ENCODE data around the gene ENPP3.

The ENPP3 gene

DNA sequence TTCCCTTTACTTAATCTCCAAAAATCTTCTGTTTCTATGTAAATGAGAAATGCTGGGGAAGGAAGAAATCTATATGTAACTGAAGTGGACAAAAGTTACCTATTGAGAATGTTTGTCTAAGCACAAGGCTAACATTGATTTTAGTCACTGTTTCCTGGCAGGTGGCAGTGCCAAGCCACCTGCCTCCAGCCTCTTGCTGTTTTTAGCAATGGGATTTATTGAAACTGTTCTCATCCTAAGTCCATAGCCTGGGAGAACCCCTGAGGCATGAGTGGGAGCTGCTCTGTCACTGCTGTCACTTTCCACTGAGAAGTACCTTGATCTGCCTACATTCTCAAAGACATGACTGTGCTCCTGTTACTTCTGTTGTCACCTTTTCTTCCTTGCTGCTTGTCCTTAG lies 14.7 kb downstream of the ENPP3 start:
- H3K9me3 ChIP-seq (ENCODE audit: low read length) = no peaks in the 10 kb centered on the region
- H3K27me3 ChIP-seq (ENCODE audit: insufficient read depth, low read length) = no peaks in the 10 kb centered on the region
- H3K4me1 ChIP-seq (ENCODE audit: insufficient read depth, low read length) = no peaks in the 10 kb centered on the region
- no peak overlapping the region for H3K4me3 ChIP-seq (ENCODE audit: low read length)
- H3K36me3 ChIP-seq (ENCODE audit: insufficient read depth, low read length) = no peaks in the 10 kb centered on the region
- H2AFZ ChIP-seq (ENCODE audit: low read depth, low read length) = no peak overlapping the region

DNA sequence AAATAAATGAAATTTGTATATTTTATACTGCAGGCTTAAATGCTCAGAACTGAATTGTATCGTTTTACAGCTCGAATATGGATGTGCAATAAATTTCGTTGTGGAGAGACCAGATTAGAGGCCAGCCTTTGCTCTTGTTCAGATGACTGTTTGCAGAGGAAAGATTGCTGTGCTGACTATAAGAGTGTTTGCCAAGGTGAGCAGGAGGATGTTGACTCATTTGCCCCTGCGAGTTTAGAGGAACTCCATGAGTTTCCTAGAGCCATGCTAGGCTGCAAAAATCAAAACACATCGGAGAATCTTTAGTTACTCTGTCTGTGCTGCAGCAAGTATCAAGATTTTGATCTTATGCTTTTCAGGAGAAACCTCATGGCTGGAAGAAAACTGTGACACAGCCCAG lies 15.4 kb downstream of the ENPP3 start:
- no peak overlapping the region for H3K4me3 ChIP-seq (ENCODE audit: low read length)
- H2AFZ ChIP-seq (ENCODE audit: low read depth, low read length) = no peak overlapping the region
- no peaks in the 10 kb centered on the region for H3K27me3 ChIP-seq (ENCODE audit: insufficient read depth, low read length)
- H3K9me3 ChIP-seq (ENCODE audit: low read length) = no peaks in the 10 kb centered on the region
- no peaks in the 10 kb centered on the region for H3K36me3 ChIP-seq (ENCODE audit: insufficient read depth, low read length)
- no peaks in the 10 kb centered on the region for H3K4me1 ChIP-seq (ENCODE audit: insufficient read depth, low read length)

DNA sequence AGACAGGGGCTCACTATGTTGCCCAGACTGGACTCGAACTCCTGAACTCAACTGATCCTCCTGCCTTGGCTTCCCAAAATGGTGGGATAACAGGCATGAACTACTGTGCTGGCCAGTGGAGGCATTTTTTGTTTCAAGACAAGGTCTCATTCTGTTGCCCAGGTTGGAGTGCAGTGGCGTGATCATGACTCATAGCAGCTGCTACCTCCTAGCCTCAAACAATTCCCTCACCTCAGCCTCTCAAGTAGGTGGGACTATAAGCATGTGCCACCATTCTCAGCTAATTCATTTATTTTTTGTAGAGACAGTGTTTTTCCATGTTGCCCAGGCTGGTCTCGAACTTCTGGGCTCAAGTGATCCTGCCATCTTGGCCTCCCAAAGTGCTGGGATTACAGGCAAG lies 17.2 kb downstream of the ENPP3 start:
- no peaks in the 10 kb centered on the region for H3K4me1 ChIP-seq (ENCODE audit: insufficient read depth, low read length)

DNA sequence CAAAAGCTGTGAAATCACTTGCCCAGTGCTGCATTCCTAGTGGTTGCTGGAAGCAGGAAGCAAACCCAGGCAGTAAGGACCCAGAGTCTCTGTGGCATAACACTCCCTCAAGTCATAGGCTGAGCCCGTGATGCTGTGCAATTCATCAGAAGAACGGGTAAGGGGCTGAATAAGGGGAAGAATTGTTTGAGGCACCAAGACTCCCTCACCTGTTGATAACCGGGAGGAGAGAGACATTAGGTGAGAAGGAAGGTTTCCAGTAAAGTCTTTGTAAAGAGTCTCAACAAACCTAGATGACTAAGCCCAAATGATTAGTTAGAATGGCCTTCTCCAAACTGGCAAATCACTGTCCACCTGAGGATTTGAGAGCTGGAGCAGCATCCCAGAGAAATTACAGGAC lies 18.3 kb downstream of the ENPP3 start:
- Histone ChIP-seq H3K27me3 (ENCODE audit: insufficient read depth, low read length) (no peaks in the 10 kb centered on the region), H3K4me1 (ENCODE audit: insufficient read depth, low read length) (no peaks in the 10 kb centered on the region), H3K36me3 (ENCODE audit: insufficient read depth, low read length) (no peaks in the 10 kb centered on the region), H3K9me3 (ENCODE audit: low read length) (no peaks in the 10 kb centered on the region), H2AFZ (ENCODE audit: low read depth, low read length) (no peak overlapping the region), H3K4me3 (ENCODE audit: low read length) (no peak overlapping the region)

More for the DNA sequence above, 17.2 kb downstream of the ENPP3 start:
- no peak overlapping the region for H3K4me3 ChIP-seq (ENCODE audit: low read length)
- no peak overlapping the region for H2AFZ ChIP-seq (ENCODE audit: low read depth, low read length)
- no peaks in the 10 kb centered on the region for H3K36me3 ChIP-seq (ENCODE audit: insufficient read depth, low read length)
- no peaks in the 10 kb centered on the region for H3K9me3 ChIP-seq (ENCODE audit: low read length)
- no peaks in the 10 kb centered on the region for H3K27me3 ChIP-seq (ENCODE audit: insufficient read depth, low read length)

DNA sequence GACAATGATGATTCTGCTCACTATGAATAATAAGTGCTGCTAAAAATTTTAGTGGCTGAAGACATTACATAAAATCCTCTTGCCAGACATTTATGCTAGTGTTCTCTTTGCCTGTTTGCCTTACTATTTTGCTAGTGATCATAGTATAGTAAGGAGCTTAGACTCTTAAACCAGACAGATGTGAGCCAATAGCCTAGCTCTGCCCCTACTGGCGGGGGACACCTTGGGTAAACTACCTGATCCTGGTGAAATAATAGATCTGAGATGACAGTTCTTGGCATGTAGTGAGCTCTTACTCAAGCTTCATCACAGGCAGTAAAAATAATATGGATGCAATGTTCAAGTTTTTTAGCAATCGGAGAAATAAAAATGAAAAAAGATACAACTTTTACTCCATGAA lies 18.8 kb downstream of the ENPP3 start:
- Histone ChIP-seq H3K4me1 (ENCODE audit: insufficient read depth, low read length) (no peaks in the 10 kb centered on the region), H3K27me3 (ENCODE audit: insufficient read depth, low read length) (no peaks in the 10 kb centered on the region), H3K9me3 (ENCODE audit: low read length) (no peaks in the 10 kb centered on the region), H2AFZ (ENCODE audit: low read depth, low read length) (no peak overlapping the region), H3K4me3 (ENCODE audit: low read length) (no peak overlapping the region), H3K36me3 (ENCODE audit: insufficient read depth, low read length) (no peaks in the 10 kb centered on the region)

DNA sequence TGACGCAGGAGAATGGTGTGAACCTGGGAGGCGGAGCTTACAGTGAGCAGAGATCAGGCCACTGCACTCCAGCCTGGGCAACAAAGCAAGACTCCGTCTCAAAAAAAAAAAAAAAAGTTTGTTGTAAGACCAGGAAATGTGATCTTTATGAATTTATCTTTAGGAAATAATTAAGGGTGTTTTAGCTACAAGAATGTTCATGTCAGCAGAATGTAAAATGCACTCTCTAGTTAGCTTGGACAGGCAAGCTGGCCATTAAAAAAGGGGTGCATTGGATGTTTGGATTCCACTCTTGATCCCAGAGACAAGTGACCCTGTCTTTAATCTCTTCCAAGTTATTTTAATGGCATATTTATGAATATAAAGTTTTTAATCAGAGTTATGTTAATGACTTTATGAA lies 19.6 kb downstream of the ENPP3 start:
- H3K4me3 ChIP-seq (ENCODE audit: low read length) = no peak overlapping the region
- H3K27me3 ChIP-seq (ENCODE audit: insufficient read depth, low read length) = no peaks in the 10 kb centered on the region
- no peak overlapping the region for H2AFZ ChIP-seq (ENCODE audit: low read depth, low read length)
- no peaks in the 10 kb centered on the region for H3K36me3 ChIP-seq (ENCODE audit: insufficient read depth, low read length)
- no peaks in the 10 kb centered on the region for H3K9me3 ChIP-seq (ENCODE audit: low read length)
- H3K4me1 ChIP-seq (ENCODE audit: insufficient read depth, low read length) = no peaks in the 10 kb centered on the region

DNA sequence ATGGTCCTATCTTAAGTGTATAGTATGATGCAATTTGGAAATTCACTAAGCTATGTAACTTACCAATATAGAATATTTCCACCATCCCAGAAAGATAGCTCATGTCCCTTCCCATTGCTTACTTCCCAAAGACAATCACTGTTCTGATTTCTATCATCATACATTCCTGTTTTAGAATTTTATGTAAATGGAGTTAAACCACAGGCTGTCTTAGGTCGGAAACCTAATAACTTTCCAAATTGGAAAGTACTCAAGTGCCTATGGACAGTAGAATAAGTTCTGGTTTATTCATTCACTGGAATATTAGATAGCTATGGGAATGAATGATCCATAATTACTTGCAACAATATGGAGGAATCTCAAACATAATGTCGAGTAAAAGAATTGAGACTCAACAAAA lies 20.1 kb downstream of the ENPP3 start:
- no peaks in the 10 kb centered on the region for H3K27me3 ChIP-seq (ENCODE audit: insufficient read depth, low read length)
- no peaks in the 10 kb centered on the region for H3K36me3 ChIP-seq (ENCODE audit: insufficient read depth, low read length)
- no peak overlapping the region for H3K4me3 ChIP-seq (ENCODE audit: low read length)
- H3K9me3 ChIP-seq (ENCODE audit: low read length) = no peaks in the 10 kb centered on the region
- H2AFZ ChIP-seq (ENCODE audit: low read depth, low read length) = no peak overlapping the region
- H3K4me1 ChIP-seq (ENCODE audit: insufficient read depth, low read length) = no peaks in the 10 kb centered on the region

DNA sequence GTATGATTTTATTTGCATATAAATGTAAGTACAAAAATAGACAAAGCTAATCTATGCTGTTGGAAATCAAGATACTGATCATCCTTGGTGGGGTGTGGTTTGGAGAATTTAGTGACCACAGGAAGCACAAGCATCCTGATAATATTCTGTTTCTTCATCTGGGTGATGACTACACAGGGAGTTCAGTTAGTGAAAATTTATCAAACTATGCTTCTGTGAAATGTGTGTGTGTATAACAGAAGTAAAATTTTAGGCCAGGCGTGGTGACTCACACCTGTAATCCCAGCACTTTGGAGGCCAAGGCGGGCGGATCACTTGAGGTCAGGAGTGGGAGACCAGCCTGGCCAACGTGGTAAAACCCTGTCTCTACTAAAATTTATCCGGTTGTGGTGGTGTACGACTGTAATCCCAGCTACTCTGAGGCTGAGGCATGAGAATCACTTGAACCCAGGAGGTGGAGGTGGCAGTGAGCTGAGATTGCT lies 20.6 kb downstream of the ENPP3 start:
- Histone ChIP-seq H3K27me3 (ENCODE audit: insufficient read depth, low read length) (no peaks in the 10 kb centered on the region), H2AFZ (ENCODE audit: low read depth, low read length) (no peak overlapping the region), H3K4me1 (ENCODE audit: insufficient read depth, low read length) (no peaks in the 10 kb centered on the region), H3K36me3 (ENCODE audit: insufficient read depth, low read length) (no peaks in the 10 kb centered on the region), H3K4me3 (ENCODE audit: low read length) (no peak overlapping the region), H3K9me3 (ENCODE audit: low read length) (no peaks in the 10 kb centered on the region)

DNA sequence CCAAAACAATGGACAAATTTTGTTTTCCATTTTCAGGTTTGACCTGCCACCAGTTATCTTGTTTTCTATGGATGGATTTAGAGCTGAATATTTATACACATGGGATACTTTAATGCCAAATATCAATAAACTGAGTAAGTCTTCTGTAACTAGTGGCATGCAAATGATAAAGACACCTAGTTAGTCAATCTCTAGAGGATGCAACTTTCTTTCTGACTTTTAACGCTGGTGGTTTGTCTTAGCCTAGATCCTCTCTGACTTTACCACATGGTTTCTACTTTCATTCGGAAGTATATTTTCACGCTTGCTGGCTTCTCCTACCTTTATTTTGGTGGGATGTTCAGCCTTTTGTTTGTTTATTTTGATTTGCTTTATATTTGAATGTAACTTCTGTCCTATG lies 21.2 kb downstream of the ENPP3 start:
- Histone ChIP-seq H3K4me1 (ENCODE audit: insufficient read depth, low read length) (no peaks in the 10 kb centered on the region), H3K27me3 (ENCODE audit: insufficient read depth, low read length) (no peaks in the 10 kb centered on the region), H3K9me3 (ENCODE audit: low read length) (no peaks in the 10 kb centered on the region), H3K4me3 (ENCODE audit: low read length) (no peak overlapping the region), H3K36me3 (ENCODE audit: insufficient read depth, low read length) (no peaks in the 10 kb centered on the region), H2AFZ (ENCODE audit: low read depth, low read length) (no peak overlapping the region)

DNA sequence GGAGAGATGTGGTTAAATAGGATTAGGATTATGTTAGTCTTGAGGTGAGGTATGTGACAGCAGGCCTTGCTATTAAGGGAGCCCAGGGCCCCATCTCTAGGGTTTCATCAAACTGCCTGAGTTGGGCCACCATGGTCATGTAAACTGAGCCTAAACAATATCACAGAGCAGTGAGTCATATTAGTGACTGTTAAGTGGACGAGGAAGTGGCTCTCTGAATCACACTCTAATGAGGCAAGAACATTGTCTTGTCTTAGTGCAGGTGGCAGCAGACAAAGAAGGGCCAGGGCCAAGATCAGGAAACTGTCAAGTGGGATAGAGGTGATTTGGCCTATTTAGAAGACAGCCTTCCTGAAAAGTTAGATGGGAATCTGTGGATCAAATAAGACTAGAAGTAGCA lies 23.1 kb downstream of the ENPP3 start:
- no peak overlapping the region for H2AFZ ChIP-seq (ENCODE audit: low read depth, low read length)
- no peaks in the 10 kb centered on the region for H3K36me3 ChIP-seq (ENCODE audit: insufficient read depth, low read length)
- H3K9me3 ChIP-seq (ENCODE audit: low read length) = no peaks in the 10 kb centered on the region
- no peaks in the 10 kb centered on the region for H3K27me3 ChIP-seq (ENCODE audit: insufficient read depth, low read length)
- H3K4me3 ChIP-seq (ENCODE audit: low read length) = no peak overlapping the region
- H3K4me1 ChIP-seq (ENCODE audit: insufficient read depth, low read length) = no peaks in the 10 kb centered on the region

DNA sequence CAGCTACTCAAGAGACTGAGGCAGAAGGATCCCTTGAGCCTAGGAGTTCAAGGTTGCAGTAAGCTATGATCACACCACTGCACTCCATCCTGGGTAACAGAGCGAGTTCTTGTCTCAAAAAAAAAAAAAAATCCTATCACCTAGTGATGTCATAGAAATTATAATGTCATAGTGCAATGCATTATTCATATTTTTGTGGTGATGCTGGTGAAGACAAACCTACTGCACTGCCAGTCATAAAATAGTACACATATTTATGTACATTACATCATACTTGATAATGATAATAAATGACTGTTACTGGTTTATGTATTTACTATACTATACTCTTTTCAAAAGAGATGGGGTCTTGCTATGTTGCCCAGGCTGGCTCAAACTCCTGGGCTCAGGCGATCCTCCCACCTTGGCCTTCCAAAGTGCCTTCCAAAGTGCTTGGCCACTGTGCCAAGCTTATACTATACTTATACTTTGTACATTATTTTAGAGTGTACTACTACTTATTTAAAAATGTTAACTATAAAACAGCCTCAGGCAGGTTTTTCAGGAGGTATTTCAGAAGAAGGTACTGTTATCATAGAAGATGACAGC lies 26.6 kb downstream of the ENPP3 start:
- H2AFZ ChIP-seq (ENCODE audit: low read depth, low read length) = no peak overlapping the region
- no peaks in the 10 kb centered on the region for H3K27me3 ChIP-seq (ENCODE audit: insufficient read depth, low read length)

DNA sequence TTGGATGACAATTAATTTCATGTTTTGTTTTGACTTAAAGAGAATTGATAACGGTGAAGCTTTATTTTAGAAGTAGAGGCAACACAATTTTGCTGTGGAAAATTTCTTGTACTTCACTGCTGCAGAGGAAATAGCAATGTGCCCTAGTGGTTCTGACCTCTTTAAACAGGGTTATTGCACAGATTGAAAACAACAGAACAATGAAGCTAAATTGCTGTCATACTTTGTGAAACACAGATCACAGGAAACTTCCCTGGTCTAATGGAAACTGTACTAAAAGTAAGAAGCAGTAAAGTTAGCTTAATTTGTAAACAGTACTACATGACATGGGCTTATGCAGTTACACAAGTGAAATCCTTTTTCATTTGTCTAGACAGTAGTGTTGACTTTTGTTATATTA lies 32.8 kb downstream of the ENPP3 start:
- no peaks in the 10 kb centered on the region for H3K36me3 ChIP-seq (ENCODE audit: insufficient read depth, low read length)
- no peaks in the 10 kb centered on the region for H3K9me3 ChIP-seq (ENCODE audit: low read length)
- H3K4me3 ChIP-seq (ENCODE audit: low read length) = no peak overlapping the region
- no peaks in the 10 kb centered on the region for H3K27me3 ChIP-seq (ENCODE audit: insufficient read depth, low read length)
- no peak overlapping the region for H2AFZ ChIP-seq (ENCODE audit: low read depth, low read length)
- H3K4me1 ChIP-seq (ENCODE audit: insufficient read depth, low read length) = peaks cover 14% of the 10 kb centered on the region

More for the DNA sequence above, 26.6 kb downstream of the ENPP3 start:
- H3K9me3 ChIP-seq (ENCODE audit: low read length) = no peaks in the 10 kb centered on the region
- no peak overlapping the region for H3K4me3 ChIP-seq (ENCODE audit: low read length)
- peaks cover 14% of the 10 kb centered on the region for H3K4me1 ChIP-seq (ENCODE audit: insufficient read depth, low read length)
- no peaks in the 10 kb centered on the region for H3K36me3 ChIP-seq (ENCODE audit: insufficient read depth, low read length)

DNA sequence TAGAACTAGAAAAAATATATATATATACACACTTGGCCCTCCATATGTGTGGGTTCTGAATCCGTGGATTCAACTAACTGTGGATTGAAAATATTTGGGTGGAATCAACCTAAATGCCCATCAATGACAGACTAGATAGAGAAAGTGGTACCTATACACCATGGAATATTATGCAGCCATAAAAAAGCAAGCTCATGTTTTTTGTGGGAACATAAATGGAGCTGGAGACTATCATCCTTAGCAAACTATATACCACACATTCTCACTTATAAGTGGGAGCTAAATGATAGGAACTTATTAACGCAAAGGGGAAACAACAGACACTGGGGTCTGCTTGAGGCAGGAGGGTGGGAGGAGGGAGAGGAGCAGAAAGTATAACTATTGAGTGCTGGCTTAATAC lies 36.1 kb downstream of the ENPP3 start:
- Histone ChIP-seq H3K4me1 (ENCODE audit: insufficient read depth, low read length) (peaks cover 4% of the 10 kb centered on the region), H2AFZ (ENCODE audit: low read depth, low read length) (no peak overlapping the region), H3K9me3 (ENCODE audit: low read length) (no peaks in the 10 kb centered on the region), H3K36me3 (ENCODE audit: insufficient read depth, low read length) (no peaks in the 10 kb centered on the region), H3K4me3 (ENCODE audit: low read length) (no peak overlapping the region), H3K27me3 (ENCODE audit: insufficient read depth, low read length) (no peaks in the 10 kb centered on the region)

DNA sequence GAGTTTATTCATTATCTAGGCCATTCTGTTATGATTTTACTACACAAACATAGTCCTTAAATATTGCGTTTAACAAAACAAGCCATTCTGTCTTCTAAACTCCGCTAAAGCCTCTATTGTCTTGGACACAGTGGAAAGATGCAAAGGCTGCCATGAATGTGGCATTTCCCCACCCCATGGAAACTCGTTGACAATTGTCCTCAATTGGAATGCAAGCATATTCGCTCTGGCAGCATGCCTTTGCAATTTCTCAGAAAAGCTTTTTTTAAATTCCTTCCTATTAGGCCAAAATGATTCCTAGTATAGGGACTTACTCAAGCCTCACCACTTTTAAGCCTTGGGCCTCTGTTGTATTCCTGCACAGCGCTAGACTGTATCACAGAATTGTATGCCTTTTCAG lies 41.3 kb downstream of the ENPP3 start:
- H2AFZ ChIP-seq (ENCODE audit: low read depth, low read length) = no peak overlapping the region
- H3K27me3 ChIP-seq (ENCODE audit: insufficient read depth, low read length) = no peaks in the 10 kb centered on the region
- H3K9me3 ChIP-seq (ENCODE audit: low read length) = peaks cover 3% of the 10 kb centered on the region
- no peak overlapping the region for H3K4me3 ChIP-seq (ENCODE audit: low read length)
- H3K4me1 ChIP-seq (ENCODE audit: insufficient read depth, low read length) = peaks cover 12% of the 10 kb centered on the region
- no peaks in the 10 kb centered on the region for H3K36me3 ChIP-seq (ENCODE audit: insufficient read depth, low read length)

Measured in neuron (in vitro differentiated cells).